GM21717 (cell line): Measurements from ENCODE around the gene ARSK.

Source experiments
- ATAC-seq: cut with Tn5 transposase; IDR thresholded peaks from one replicate; pipeline ENCODE4 v1.9.1; 2021; ENCODE audit warnings: mild to moderate bottlenecking, moderate library complexity; ENCODE audit not compliant: unreplicated experiment

Gene ARSK

DNA sequence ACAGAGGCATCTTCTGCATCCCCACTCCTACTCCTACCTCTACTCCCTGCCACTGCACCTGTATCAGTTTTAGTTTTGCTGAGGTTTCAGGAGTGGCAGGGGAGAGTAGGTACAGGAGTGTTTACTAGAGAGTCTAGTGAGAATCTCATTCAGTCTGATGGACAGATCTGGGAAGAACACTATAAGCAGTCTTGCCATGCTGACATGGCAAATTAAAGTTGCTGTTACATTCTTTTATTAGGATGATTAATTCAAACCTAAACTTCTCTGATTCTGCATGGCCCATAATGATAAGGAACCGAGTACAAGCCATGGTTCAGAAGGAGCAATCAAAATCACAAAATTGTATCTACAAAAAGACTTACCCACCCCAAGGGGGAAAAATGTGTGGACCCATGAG is 7.4 kb downstream of the ARSK start:
- no peak for ATAC-seq

DNA sequence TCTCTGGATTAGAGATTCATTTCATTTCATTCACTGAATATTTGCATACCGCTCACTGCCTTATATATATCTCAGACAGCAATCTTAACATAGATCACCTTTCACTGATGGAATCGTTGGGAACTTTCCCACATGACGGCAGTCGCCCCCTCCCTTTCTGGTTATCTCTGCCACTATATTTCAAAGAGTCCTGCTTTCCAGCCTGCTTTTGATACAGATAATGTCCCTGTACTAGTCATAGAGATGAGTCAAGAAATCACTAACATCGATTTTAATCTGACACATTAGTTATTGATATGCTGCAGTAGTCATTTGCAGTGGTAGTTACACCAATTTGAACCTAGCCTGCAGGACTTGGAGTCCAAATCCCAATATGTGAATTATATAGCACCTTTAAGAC is 8.5 kb downstream of the ARSK start:
- no peak for ATAC-seq

DNA sequence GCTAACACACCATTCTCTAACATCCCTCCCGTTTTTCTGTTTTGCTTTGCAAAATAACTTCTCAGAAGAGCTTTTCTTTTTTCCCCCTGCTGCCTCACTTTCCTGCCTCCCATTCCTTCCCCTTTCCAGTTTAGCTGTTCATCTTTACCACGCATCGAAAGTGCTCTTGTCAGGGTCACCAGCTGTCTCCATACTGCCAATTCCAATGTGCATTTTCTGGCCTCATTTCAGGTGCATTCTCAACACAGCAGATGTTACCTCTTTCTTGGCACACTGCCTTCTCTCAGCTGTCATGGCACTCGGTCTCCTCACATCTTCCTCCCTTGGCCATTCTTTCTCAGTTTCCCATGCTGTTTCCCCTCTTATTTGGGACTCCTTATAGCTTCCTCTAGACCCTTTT is 9.5 kb downstream of the ARSK start:
- ATAC-seq, result no peak

DNA sequence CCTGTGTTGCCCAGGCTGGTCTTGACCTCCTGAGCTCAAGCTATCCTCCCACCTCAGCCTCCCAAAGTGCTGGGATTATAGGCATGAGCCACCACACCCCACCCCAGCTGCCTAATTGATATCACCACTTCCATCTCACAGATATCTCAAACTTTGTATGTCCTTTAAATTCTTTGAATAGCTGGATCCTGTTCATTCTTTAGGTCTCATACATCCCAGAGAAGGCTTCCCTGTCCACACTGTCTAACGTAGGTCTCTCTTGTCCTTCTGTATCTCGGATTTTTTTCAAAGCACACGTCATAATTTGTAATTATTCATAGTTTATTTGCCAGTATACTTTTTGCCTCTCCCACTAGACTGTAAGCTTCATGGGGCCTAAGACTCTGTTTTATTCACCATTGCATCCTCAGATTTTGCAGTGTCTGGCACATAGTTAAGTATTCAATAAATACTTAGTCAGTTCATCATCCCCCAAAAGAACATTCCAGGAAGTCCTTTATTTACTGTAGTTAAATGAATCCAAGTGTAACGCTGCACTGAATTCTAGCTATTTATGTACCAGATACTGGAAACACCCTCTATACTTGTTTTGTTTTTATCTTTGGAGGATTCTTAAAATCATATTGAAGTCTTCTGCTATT is 10.5 kb downstream of the ARSK start:
- no peak for ATAC-seq

DNA sequence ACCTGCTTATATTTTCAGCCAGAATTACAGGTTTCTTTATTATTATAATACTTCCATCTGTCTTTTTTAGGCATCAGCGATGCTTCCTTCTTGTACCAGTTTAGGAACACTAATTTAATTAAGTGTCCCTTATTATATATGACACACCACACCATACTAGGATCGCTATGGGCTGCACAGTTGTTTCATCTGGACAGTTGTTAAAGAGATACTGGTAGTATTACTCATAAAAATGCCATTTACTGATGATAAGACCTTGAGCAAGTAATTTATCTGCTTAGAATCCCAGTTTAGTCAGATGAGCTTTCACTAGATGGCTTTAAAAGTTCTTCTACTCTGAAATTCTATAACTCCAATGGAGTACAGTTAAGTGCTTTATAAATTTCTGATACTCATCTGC is 17.1 kb downstream of the ARSK start:
- no peak for ATAC-seq

DNA sequence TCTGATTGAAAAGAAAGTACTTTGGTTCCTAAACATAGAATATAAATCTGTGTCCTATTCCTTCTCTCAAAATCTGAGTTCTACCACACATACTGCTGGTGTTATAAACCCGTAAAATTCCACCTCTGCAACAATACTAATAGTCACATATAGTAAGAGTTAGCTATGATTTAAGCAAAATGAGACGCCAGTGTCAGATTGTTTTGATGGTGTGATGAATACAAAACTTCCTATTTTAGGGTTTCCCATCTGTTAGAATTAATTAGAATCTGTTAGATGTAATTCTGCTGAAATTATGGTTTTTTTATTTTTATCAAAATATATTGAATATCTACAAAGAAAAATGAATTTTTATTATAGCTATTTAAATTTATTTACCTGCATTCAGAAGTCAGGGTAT is 26.7 kb downstream of the ARSK start:
- ATAC-seq, result no peak

DNA sequence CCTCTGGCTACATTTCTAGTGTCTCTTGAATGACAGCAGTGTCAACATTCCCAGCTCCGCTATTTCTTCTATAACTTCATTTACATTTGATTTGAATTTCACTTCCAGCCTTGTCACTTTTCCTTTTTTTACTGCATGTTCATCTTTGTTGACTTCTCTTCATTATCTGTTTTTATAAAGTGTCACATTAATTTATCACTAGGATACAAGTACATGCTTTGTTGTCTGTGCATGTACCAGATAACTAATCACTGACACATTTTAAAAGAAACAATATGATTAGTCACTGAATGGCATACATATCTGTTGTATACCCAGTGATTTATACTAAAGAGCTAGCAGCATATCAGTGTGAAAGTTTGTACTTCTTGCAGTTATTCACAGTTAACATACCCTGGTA is 29.1 kb downstream of the ARSK start:
- no peak for ATAC-seq

DNA sequence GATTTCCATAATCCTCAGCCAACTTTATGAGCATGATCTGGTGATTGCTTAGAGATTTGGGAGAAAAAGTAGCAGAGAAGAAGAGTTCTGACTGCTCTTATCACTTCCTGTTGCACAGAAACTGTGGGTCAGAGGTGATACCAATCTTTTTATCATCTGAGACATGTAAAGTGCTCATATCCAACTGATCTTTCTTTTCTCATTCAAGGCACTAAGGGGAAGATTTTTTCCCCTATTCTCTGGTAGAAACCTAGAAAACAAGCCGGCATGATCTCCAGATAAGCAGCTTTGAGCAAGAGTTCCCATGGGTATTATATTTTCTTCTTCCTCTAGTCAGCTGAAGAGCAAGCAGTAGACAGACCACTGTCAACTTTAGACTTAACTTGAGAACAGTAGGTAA is 36.0 kb downstream of the ARSK start:
- ATAC-seq, result no peak

DNA sequence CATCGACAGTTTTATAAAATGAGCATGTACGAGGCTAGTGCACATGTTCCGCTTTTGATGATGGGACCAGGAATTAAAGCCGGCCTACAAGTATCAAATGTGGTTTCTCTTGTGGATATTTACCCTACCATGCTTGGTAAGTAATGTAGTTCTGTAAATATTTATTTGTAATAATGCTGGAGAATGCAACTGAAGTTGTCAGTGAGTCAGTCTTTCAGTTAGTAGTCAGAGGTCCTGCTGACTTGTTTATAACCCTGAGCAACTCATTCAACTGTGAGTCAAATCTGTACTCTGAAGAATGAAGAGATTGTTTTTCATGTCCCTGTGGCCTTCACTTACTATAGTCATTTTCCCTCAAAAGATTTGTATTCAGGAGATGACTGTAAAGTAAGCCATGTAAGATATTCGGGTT is 36.6 kb downstream of the ARSK start:
- peak; percentile 90 for ATAC-seq

DNA sequence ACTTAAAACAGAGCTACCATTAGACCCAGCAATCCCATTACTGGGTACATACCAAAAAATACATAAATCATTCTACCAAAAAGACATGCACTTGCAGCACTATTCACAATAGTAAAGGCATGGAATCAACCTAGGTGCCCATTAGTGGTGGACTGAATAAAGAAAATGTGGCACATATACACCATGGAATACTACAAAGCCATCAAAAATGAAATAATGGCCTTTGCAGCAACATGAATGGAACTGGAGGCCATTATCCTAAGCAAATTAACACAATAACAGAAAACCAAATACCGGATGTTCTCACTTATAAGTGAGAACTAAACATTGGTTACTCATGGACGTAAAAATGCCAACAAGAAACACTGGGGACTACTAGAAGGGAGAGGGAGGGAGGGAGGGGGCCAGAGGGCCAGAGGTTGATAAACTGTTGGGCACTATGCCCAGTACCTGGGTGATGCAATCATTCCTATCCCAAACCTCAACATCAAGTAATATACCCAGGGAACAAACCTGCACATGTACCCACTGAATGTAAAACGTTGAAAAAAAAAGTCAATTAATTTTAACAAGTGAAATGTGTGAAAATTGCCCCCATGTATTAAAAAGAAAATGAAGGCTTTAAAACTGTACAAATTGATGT is 40.5 kb downstream of the ARSK start:
- no peak for ATAC-seq

DNA sequence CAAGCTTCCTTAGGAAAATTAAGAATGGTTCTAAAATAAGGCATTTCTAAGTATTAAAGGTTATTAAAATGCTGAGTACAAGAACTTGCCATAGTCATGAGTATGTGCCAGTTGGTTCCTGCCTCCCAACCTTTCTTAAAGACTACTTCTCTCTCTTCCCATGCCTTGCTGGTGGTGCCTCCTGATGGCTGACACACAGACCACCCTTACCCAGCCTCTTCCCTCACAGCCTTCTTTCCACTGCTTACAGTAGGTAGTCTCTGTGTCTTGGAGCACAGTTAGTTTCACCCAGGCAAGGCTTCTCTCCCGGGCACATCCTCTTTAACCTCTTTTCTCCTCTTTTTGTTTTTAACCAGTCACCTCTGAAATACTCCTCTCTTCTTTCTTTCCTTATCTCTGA is 44.4 kb downstream of the ARSK start:
- no peak for ATAC-seq

DNA sequence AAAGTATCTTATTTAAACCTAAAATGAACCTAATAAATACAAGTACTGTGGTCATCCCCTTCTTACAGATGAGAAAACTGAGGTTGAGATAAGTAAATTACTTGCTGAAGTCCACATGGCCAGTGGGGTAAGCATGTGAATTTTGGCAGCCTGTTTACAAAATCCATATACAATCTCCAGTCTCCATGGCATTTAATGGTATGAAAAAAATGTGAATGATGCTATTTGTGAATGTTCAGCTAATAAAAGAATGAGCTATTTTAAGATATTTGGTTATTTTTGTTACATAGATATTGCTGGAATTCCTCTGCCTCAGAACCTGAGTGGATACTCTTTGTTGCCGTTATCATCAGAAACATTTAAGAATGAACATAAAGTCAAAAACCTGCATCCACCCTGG is 45.7 kb downstream of the ARSK start:
- ATAC-seq, result no peak

DNA sequence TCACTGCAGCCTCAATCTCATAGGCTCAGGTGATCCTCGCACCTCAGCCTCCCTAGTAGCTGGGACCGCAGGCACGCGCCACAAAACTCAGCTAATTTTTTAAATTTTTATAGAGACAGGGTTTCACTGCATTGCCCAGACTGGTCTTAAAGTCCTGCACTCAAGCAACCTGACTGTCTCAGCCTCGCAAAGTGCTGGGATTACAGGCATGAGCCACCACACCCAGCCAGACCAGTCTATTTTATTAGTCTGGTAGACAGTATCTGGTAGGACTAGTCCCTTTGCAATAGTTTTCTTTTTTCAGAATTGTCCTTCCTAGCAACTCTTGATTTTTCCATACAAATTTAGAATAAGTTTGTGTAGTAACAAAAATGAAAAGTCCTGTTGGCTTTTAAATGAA is 50.9 kb downstream of the ARSK start:
- ATAC-seq, result no peak

DNA sequence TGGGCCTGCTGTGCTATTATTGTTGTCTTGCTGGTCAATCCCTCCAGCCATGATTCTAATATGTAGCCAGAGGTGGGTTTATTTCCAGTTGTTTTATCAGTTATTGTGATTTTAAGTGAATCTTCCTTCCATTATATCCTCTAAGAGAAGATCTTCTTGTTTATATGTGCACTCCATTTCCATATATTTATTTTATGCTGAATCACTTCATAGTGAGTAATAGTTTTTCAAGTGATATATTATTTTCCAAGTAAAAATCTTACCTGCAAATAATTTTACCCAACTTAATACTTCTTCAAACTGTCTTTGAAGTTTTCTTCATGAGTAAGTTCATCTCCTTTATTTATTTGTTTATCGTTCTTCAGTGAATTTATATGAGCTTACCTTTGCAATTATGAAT is 51.5 kb downstream of the ARSK start:
- no peak for ATAC-seq

DNA sequence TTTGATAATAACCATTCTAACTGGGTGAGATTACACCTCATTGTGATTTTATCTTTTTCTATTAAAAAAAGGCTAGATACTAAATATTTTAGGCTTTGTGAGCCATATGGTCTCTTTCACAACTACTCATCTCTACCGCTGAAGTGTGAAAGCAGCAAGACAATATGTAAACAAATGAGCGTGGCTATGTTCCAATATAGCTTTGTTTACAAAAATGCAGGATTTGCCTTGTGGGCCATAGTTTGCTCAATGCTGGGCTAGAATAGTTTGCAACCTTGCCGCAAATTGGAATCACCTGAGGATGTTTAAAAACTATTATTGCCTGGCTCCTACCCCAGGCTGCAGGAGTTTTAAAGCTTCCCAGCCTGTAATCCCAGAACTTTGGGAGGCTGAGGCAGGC is 54.8 kb downstream of the ARSK start:
- ATAC-seq, result no peak

DNA sequence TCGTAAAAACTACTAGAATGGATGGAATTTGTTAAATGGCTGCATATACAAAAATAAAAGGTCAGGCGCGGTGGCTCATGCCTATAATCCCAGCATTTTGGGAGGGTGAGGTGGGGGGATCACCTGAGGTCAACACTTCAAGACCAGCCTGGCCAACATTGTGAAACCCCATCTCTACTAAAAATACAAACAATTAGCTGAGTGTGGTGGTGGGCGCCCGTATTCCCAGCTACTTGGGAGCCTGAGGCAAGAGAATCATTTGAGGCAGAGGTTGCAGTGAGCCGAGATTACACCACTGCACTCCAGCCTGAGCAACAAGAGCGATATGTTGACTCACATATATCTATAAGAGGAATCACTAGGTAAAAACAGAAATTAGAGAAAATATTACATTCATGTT is 55.6 kb downstream of the ARSK start:
- no peak for ATAC-seq

DNA sequence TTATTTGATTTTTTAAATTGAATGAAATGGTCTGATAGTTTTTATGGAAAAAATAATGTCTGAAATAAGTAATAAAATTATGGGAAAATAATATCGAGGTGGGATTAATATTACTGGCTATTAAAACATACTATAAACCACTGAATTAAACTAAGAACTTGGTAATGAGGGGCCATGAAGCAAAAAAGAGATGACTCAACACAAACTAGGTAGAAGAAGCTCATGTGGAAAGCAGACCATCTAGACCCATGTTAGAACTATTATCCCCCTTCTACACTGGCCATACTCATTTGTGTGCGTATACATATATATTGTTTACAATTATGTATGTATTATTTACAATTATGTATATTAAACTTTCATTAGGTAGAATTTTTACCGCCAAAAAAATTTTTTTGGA is 56.5 kb downstream of the ARSK start:
- ATAC-seq, result no peak

DNA sequence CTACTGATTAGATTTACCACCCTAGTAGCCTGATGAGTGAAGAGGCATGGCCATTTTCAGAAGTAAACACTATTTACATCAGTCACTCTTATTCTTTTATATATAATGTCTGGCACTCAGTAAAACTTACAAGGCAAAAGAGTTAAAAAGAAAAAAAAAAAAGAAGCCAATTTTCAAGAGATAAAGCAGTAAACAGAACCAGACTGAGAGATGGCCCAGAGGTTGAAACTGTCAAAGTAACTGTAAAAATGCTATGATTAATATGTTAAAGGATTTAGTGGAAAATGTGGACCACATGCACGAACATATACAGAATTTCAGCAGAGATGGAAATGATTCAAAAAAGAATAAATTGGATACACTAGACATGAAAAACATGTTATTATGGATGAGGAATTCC is 58.6 kb downstream of the ARSK start:
- no peak for ATAC-seq

DNA sequence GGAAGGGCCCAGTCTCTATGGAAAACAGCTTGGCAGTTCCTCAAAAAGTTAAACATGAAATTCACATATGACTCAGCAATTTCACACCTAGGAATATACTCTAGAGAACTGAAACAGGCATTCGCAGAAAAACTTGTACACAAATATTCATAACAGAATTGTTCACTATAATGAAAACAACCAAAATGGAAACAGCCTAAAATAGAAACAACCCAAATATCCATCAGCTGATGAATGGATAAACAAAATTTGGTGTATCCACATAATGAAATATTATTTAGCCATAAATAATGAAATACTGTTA is 60.2 kb downstream of the ARSK start:
- peak; percentile 56 for ATAC-seq

DNA sequence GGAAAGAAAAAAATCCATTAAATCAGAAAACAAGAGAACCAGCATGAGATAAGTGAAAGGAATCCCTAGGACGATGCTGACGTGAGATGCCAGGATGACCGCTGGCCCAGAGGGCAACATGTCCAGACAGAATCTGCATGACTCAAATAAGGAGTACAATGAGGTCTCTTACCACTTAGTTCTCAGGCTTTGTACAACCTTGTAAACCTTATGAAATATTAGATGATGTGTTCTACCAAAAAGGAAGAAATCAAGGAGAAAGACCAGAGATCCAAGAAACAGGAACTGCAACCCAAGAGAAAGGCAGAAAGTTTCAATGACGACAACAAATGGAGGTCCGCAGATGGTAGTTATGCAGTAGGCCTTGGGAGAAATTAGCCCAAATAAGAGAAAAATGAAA is 62.2 kb downstream of the ARSK start:
- no peak for ATAC-seq

DNA sequence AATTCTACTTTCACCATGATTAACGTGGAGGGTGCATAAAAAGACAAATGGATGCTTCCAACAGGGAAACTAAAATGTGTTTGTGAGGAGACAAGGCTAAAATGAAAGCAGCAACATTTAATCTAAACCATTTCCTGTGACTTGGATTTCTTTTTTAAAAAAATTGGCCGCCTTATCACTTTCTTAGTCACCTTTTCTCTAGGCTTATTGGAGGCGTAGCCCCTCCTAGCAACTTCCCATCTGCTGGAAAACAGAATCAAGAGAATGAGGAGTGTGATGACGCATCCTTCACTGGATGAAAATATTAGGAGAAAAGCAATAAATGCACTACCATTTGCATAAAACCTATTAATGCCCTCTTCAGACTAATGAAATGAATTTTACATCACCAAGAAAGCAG is 64.2 kb downstream of the ARSK start:
- no peak for ATAC-seq

DNA sequence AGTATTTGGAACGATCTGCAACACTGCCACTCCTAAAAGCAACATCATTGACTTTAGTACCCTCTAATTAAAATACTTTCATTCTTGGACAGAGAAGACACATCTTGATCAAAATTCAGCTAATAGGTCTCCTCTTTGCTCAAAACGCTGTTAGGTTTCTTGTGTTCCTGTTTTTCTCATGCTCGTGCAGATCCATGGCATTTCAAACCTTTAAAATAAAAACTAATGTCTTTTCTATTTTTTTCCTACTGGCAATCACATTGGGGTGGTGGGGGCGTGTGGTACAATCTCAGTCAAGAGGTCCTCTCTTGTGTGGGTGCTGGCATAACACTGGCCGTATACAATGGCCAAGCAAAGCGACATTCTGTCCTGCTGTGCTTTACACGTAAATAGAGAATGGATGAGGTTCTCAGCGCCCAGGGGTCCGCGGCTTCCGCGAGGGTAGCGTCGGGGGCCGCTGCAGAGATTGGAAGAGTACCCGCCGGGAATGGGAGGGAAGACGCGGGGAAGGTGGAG is 64.7 kb downstream of the ARSK start:
- ATAC-seq, result peak; percentile 4
